NCI-H2029 (cell line): ENCODE results near the gene CHST8.
"Not testable (repeated sequence)": the region's sequence is repeated elsewhere in the genome, so short reads cannot be mapped to it uniquely, and the experiment has no call there.

Source experiments
- DNase-seq: peaks from one replicate; lab custom pipeline; 2025; lab: John Stamatoyannopoulos, UW

Gene CHST8

DNA sequence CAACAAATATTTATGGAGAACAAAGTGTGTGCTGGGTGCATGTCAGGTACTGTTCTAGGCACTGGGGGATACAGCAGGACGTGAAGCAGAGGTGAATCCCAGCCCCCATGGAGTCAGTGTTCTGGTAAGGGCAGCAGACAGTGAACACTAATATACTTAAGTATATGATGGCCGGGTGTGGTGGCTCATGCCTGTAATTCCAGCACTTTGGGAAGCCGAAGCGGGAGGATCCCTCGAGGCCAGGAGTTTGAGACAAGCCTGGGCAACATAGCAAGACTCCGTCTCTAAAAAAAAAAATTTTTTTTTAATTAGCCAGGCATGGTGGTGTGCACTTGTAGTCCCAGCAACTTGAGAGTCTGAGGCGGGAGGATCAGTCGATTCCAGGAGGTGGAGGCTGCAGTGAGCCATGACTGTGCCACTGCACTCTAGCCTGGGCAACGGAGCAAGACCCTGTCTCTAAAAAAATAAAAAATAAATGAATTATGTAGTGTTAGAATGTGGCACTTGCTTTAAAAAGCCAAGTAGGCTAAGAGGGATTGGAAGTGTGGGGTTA is 22.6 kb downstream of the CHST8 start:
- DNase-seq = no peak

DNA sequence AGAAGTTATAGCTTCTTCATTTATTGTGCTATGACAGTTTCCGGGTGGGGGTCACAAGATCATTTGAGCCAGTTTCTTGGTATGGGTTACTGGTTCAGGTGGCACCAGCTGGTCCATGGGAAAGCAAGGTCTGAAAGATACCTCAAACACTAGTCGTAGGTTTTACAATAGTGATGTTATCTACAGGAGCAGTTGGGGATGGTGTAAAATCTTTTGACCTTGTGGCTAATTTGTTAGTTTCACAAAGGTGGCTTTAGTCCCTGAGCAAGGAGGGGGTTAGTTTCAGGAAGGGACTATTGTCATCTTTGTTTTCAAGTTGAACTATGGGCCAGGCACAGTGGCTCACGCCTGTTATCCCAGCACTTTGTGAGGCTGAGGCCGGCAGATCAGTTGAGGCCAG is 24.6 kb downstream of the CHST8 start:
- DNase-seq = no peak

DNA sequence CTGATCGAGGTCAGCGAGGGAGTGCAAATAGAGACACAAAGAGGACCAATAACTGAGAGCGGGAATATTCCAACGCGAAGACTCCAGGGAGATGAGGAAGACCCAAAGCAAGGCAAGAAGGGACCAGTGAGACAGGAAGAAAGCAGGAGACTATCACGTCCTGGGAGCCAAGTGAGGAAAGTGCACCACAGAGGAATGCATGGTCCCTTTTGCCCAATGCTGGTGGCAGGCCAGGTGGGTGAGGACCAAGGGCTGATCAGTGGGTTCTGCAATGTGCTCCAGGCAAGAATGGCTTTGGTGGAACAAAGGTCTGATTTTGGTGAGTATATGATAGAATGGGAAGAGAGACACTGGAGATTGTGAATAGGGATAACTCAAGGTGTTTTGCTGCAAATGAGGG is 25.4 kb downstream of the CHST8 start:
- no peak for DNase-seq

DNA sequence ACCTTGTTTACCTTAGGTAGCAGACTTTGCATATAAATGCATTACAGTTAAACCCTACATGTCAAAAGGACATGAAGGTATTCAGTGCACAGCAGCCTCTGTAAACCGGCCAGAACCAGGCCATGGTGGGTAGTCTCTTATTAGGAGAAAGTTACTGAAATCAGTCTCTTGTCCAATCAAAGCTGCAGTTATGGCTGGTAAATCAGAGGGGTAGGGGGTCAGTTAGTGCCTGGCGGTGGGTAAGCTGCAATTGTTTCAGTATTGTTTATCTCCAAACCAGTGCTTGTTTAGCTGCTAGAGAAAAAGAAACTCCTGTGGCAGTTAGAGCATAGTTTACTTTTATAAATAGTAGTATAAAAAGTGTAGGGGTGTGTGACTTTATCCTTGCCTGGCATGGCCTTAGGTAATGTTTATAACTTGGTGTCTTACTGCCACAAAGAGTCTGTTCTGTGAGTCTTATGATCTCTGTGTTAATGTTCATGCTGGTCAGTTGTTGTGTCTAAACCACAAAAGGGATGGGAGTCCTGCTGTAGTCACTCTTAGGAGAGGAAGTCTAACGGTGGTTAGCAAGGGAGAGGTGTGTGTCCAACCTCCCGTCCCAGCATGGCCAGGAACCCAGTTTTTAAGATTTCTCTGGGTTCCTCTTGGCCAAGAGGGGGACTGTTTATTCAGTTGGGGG is 28.0 kb downstream of the CHST8 start:
- no peak for DNase-seq

DNA sequence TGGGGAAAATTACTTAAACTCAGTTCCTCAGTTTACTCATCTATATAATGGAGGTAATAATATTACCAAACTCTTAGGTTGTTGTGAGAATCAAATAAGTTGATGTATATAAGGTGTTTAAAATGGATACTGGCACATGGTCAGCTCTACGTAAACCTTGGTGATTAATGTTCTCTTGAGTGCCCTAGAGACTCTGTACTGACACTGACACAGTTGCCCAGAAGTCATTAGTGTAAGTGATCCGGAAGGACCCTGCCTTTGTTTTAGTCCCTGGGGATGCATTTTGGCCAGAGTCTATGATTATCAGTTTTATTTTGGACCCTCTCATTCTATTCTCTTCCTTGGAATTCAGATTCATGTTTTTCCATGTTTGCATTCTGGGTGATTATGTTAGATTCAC is 31.9 kb downstream of the CHST8 start:
- no peak for DNase-seq

DNA sequence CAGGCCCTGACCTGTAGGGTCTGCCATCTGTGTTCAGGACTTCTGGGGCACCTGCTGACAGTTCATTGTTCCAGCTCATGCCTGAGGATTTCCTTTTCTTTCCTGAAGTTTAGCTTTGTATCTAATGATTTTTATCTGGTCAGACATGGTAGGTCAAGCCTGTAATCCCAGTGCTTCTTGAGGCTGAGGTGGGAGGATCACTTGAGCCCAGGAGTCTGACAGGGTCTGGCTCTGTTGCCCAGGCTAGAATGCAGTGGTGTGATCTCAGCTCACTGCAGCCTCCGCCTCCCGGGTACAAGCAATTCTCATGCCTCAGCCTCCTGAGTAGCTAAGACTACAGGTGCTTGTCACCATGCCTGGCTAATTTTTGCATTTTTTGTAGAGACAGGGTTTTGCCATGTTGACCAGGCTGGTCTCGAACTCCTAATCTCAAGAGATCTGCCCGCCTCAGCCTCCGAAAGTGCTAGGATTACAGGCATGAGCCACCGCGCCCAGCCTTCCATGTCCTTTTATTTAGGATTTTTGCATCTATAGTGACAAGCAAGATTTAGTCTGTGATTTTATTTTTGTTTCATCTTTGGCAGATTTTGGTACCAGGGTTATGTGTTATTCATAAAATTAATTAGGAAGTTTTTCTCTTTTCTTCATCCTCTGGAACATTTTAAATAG is 33.2 kb downstream of the CHST8 start:
- no peak for DNase-seq

DNA sequence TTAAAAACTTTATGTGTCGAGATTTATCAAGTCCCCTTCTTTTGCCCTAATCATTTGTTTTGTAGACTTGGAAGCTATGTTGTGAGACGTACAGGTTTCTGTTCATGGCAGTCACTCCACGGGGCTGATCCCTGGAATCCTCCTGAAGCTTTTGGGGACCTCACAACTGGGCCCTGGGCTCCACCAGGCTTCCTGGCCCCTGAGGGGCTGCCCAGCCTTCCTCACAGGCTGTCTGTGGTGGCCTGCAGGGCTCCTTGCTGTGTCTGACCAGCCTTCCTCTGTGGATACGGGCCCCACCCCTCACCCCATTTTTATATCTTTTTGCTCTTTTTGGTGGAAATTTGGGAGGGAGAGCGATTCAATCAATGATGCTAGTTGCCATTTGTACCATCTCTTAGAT is 38.1 kb downstream of the CHST8 start:
- DNase-seq = no peak

DNA sequence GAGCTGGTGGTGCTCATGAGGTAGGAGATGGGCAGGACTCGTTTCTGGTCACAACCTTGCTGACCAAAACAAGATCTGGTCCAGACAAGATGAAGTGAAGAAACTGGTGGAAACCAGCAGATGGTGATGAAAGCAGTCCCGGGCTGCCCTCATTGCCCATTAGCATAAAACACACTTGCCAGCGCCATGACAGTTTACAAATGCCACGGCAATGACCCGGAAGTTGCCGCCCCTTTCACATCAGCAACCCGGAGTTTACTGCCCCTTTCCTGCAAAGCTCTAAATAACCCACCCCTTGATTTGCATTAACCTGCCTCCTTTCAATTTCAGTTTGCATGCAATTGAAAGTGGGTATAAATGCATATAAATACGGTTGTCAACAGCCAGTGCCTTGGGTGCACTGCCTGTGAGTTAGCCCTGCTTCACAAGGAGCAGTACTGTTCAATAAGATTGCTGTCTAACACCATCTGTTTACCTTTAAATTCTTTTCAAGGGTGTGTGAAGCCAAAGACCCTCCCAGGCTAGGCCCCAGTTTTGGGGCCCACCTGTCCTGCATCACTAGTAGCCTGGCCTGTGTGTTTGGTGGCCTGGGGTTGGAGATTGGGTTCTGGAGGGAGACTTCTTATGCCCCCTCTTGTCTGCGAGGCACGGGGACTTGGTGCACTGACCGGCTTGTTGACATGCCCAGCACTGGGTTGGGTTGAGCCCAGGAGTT is 38.8 kb downstream of the CHST8 start:
- DNase-seq = no peak

DNA sequence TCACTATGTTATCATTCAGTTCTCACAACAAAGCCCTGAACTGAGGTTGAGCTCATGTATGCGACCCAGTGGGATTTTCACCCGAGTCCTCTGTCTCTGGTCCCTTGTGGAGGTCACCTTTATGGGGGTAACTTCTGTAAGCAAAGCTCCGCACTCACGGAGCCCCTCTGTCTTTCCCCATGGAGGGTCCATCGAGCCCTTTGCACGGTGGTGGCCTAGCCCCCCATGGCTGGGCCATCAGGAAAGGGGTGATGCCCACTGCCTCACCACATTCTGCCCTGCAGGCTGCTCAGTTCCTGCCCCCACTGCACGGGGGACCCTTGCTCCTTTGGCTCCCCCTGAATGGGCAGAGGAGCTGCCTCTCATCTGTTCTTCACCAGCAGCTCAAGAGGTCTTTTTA is 39.6 kb downstream of the CHST8 start:
- DNase-seq = no peak

DNA sequence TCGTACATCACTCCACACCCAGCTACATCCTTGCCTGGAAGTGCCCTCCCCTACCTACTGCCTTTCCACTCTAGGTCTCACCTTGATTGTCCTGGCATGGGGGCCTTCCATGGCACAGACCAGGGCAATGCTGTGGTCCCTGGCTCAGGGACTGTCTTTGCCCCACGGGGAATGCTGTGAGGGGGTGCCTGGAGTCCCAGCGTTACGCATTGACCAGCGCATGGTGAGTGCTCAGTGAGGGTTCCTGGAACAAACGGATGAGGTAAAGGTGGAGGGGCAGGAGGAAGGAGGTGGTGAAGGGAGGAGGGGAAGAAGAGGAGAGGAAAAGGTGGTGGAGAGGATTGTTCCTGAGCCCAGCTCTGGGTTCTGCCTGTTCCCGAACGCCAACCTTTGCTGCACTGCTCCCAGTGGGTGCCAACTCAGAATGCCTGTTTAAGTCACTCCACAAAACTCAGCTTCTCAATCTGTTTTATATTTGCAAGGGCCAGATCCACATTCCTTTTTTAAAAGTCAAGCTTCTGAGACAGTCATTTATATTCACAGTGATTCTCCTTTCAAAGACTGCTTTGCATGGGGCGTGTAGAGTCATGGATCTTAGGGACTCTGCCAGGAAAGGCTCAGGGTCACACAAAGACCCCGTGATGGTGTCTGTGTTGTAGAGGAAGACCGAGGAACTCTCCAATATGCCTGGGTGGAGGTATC is 40.8 kb downstream of the CHST8 start:
- no peak for DNase-seq

DNA sequence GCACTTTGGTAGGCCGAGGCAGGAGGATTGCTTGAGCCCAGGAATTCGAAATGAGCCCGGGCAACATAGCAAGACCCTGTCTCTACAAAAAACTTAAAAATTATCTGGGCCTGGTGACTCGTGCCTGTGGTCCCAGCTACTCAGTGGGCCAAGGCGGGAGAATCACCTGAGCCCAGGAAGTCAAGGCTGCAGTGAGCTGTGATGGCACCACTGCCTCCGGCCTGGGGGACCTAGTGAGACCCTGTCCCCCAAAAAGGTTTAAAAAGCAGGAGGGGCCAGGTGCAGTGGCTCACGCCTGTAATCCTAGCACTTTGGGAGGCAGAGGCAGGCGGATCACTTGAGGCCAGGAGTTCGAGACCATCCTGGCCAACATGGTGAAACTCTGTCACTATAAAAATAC is 41.6 kb downstream of the CHST8 start:
- DNase-seq = not testable (repeated sequence)

DNA sequence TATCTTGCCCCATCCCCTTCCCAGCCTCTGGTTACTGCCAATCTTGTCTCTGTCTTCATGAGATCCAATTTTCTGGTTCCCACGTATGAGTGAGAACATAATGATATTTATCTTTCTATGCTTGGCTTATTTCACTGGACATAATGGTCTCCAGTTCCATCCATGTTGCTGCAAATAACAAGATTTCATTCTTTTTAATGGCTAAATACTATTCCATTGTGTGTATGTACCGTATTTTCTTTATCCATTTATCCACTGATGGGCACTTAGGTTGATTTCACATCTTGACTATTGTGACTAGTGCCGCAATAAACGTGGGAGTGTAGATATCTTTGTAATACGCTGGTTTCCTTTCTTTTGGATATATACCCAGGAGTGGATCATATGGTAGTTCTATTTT is 43.0 kb downstream of the CHST8 start:
- no peak for DNase-seq

DNA sequence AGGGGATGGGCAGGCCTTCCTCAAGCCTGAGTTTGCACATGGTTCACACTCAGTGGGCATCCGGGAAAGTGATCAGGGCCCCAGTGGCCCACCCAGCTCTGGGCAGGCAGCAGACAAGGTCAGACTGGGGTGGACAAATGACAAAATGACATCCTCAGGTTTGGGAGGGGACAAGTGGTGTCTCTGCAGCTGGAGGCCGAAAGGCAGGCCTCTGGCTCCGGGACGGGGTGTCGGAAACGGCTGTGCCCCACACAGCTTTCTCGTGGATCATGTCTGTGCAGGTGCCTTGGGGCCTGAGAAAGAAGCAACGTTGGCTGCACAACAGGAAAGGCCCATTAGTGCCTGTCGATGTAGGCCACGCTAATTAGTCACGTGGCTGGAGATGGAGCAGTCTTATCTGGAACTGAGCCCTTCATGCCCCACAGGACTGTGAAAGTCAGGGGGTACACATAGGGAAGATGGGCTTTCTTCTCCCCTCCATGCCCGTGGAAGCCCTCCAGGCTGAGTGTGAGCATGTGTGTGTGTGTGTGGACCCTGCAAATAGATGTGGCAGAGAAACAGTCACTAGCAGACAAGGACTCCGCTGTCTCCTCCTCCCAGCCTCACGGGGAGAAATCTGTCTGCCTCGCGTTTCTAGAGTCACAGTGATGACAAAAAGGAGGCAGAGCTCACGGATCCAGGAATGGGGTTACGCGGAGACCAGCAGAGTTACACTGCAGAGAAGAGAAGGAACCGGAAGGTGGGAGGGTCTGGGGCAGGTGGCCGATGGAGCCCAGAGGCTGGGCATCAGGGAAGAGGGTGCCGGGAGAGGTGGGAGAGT is 44.2 kb downstream of the CHST8 start:
- no peak for DNase-seq

DNA sequence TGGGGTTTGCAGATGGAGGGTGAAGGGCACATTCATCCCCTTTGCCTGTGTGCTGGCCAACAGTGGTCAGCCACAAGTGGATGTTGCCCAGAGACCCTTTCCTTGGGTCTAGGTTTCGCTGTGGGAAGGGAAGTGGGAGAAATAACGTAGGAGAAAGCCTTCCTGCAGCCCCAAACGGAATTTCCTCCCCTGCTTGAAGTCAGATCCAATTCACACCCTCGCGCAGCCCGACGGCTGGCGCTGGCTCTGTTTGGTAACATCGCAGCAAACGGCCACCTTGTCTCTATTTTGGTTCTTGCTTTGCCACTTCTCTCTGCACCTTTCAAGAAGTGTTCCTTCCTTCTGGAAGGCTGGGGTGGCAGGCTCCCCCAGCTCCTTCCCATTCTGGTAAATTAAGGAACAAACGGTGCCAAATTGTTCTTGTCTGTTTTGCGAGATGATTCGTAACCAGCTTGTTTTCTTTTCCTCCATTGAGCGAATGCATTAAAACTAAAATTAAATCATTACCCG is 45.4 kb downstream of the CHST8 start:
- DNase-seq = no peak

DNA sequence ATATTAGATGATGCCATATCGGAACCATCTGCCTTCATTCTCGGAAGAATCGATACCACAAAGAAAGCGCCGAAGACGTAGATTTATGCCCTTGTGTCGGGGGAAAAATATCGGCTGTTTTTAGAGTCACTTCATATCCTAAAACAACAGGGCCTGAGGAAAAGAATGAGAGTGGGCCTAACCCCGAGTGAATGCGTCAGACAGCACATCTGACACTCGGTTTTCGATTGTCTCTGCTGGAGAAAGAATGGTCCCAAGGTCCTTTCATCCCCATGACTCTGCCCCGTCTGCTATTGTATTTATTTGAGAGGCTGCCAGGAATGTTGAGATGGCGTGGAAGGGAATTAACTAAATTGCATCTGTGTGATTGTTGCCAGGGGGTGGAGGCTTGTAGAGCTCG is 46.1 kb downstream of the CHST8 start:
- no peak for DNase-seq

DNA sequence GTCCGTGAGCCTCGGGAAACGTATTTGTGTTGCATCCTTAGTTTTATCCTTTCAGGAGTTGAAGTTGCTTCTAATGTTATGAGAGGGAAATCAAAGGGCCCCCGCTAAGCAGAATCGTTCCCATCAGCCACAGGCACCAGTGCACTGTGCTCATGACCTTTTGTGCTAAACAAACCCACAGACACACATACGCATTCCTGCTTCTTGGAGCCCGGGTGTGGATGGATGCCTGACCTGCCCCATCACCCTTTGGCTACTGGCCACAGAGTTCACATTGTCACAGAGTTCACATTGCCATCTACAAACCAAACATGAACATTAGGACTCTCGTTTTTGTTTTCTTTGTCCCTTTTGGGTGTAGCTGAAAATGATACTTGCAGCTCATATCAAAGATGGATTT is 47.2 kb downstream of the CHST8 start:
- no peak for DNase-seq

DNA sequence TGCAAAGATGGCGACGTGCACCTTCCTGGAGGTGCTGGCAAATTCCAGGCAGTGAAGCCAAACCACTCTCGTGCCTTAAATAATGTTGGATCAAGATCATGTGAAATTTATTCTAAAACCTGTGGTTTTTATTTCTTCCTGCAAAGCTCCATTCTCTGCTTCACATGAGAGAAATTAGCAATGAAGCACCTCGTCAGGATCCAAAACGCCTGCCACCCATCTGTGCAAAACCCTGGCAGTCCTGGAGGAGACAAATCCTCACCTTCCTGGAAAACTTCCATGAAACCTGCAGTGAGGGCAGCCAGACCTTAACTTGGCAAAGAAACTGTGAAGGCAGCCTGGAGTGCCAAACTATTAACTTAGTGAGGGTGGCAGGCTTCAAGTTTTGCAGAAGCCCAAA is 47.6 kb downstream of the CHST8 start:
- no peak for DNase-seq

DNA sequence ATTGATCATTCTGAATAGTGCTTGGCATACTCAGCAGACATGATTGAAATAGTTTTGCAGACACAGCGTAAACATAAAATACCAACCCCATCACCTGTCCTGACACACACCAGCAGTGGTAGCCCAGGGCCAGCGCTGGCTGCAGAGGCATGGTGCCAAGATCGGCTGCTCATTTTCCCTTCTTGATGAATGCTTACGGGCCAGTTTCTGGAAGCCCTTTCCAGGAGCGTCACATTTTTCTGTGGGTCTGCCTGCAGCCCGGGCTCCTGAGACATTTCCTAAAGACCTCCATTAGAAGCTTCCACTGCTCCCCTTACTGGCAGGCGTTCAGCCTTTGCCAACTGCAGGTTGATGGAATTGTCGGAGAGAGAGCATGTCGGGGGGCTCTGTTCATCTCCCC is 48.6 kb downstream of the CHST8 start:
- no peak for DNase-seq

DNA sequence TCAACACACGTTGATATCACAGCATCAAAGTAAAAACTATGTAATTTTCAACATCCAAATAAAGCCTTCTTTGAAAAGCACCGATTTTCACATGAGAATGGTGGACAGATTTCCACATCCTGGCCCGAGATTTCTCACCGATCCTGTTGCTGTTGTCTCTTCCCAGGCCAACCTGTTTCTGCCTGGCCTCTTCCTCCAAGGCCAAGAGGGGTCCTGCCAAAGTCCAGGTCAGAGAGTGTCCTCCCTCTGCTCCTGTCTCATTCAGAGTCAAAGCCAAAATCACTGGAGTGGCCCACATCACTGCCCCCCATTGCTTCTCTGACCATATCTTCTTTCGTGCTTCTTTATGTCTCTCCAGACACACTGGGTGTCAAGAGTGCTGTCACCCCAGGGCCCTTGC is 49.5 kb downstream of the CHST8 start:
- DNase-seq = no peak

DNA sequence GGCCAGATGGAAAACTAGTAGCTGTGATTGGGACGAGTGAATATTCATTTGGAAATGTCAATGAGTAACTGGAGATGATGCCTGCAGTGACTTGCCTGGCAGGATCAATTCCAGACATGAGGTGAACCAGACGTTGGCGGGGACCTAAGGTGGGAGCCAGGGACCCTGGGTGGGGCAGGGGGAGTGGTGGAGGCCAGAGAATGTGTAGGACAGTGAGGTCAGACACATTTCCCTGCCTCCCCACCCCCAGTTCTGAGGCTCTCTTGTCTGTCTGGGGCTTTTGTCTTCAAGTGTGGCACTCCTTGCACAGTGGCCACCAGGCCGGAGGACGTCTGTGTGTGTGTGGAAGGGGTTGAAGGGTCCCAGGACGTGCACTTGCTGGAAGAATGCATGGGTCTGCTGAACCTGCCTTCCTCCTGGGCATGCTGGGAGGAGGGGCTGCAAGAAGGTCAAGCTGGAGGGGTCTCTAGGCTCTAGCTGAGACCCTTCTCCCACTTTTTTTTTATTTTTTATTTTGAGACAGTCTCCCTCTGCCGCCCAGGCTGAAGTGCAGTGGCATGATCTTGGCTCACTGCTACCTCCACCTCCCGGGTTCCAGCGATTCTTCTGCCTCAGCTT is 51.6 kb downstream of the CHST8 start:
- no peak for DNase-seq
